ENCODE data around the gene SH3BGRL.

DNA sequence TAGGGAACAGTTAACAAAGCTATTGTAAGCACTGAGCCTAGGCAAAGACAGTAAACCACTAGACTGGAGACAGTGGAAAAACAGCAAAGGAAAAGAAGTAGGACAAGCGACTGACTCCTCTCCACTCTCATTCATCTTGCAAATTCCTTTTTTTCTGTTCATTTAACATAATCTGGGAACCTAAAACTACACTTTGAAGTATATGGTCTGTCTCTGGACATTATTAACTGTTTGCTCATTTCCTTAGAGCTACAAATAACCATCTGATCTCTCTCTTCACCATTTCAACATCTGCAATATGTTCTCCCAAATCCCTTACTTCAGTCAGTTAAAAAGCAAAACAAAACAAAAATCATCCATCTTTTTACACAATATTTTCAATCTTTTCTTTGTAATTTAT is 831 bp upstream of the SH3BGRL start:
- no peak for TF ChIP-seq CTCF (conservative IDR thresholded peaks at IDR 0.05; ENCODE audit: low read length)
- TF ChIP-seq EZH2phosphoT487 (IDR thresholded peaks at IDR 0.05; ENCODE audit: borderline replicate concordance, low read depth, low read length), result no peak

All from OCI-LY7 (cell line).